ENCODE measurements around the gene HOXC11. TPM values are rescaled to one million over a fixed set of nuclear protein-coding genes. Genes with fewer than 3 reads are reported as not detected.

The HOXC11 gene
- total RNA-seq, 2 donors from 2014 or later = not detected

- no peak for DNase-seq (ENCODE audit: low spot score)
- intact Hi-C loops (cut with DNase I) = no loop called here
- no peak within 1 kb of the TSS for H3K4me3 ChIP-seq
- no peaks in the 10 kb centered on the region for H3K9me3 ChIP-seq
- H3K27me3 ChIP-seq (replicated peaks; ENCODE audit: insufficient read depth) = peaks cover 89% of the 10 kb centered on the region
- H3K36me3 ChIP-seq = no peaks in the 10 kb centered on the region
- H3K4me1 ChIP-seq (replicated peaks) = no peaks in the 10 kb centered on the region
- 6% methylated on average over 70 of the region's 87 CpGs for WGBS
- TF ChIP-seq POLR2AphosphoS5 (IDR thresholded peaks at IDR 0.05) = no peak
- TF ChIP-seq POLR2A (IDR thresholded peaks at IDR 0.05) = no peak
- TF ChIP-seq CTCF (IDR thresholded peaks at IDR 0.05) = no peak
- no peak within 1 kb of the TSS for H3K27ac ChIP-seq
Measured at GRCh38 chr12:54000116-54001114, 27.5 kb downstream of the HOXC11 start, which contains the start of gene HOXC9. HOXC9 (plus strand) TSS chr12:54000161; CDS start chr12:54000189, 28 bp downstream.

- no peak overlapping the region for H3K27ac ChIP-seq
- DNase-seq (ENCODE audit: low spot score) = no peak
- H3K9me3 ChIP-seq = no peaks in the 10 kb centered on the region
- intact Hi-C loops (cut with DNase I) = no loop called here
- no peaks in the 10 kb centered on the region for H3K36me3 ChIP-seq
- 30% methylated on average over 8 of the region's 8 CpGs for WGBS
- H3K27me3 ChIP-seq (replicated peaks; ENCODE audit: insufficient read depth) = peaks cover 84% of the 10 kb centered on the region
- H3K4me3 ChIP-seq = no peak overlapping the region
- no peak for TF ChIP-seq POLR2AphosphoS5 (IDR thresholded peaks at IDR 0.05)
- no peak for TF ChIP-seq CTCF (IDR thresholded peaks at IDR 0.05)
- no peak for TF ChIP-seq POLR2A (IDR thresholded peaks at IDR 0.05)
- no peaks in the 10 kb centered on the region for H3K4me1 ChIP-seq (replicated peaks)
Measured at GRCh38 chr12:54001283-54002187, 28.6 kb downstream of the HOXC11 start.

- peaks cover 86% of the 10 kb centered on the region for H3K27me3 ChIP-seq (replicated peaks; ENCODE audit: insufficient read depth)
- no peak for DNase-seq (ENCODE audit: low spot score)
- 24% methylated on average over 19 of the region's 19 CpGs for WGBS
- H3K27ac ChIP-seq = no peak overlapping the region
- TF ChIP-seq POLR2AphosphoS5 (IDR thresholded peaks at IDR 0.05) (no peak), CTCF (IDR thresholded peaks at IDR 0.05) (no peak), POLR2A (IDR thresholded peaks at IDR 0.05) (no peak)
- H3K36me3 ChIP-seq = no peaks in the 10 kb centered on the region
- no peaks in the 10 kb centered on the region for H3K4me1 ChIP-seq (replicated peaks)
- intact Hi-C loops (cut with DNase I) = no loop called here
- H3K4me3 ChIP-seq = no peak overlapping the region
- no peaks in the 10 kb centered on the region for H3K9me3 ChIP-seq
Measured at GRCh38 chr12:54002278-54002914, 29.5 kb downstream of the HOXC11 start.

- peaks cover 83% of the 10 kb centered on the region for H3K27me3 ChIP-seq (replicated peaks; ENCODE audit: insufficient read depth)
- intact Hi-C loops (cut with DNase I) = no loop called here
- H3K27ac ChIP-seq = no peak overlapping the region
- H3K4me3 ChIP-seq = no peak overlapping the region
- DNase-seq (ENCODE audit: low spot score) = no peak
- H3K4me1 ChIP-seq (replicated peaks) = no peaks in the 10 kb centered on the region
- 41% methylated on average over 19 of the region's 19 CpGs for WGBS
- H3K36me3 ChIP-seq = no peaks in the 10 kb centered on the region
- TF ChIP-seq POLR2AphosphoS5 (IDR thresholded peaks at IDR 0.05) = no peak
- TF ChIP-seq POLR2A (IDR thresholded peaks at IDR 0.05) = no peak
- TF ChIP-seq CTCF (IDR thresholded peaks at IDR 0.05) = no peak
- no peaks in the 10 kb centered on the region for H3K9me3 ChIP-seq
Measured at GRCh38 chr12:54002915-54003389, 30.0 kb downstream of the HOXC11 start.

All from prostate gland (tissue), 2 donors.